GM06990 (cell line): ENCODE data around the gene CMYA5.
"Not testable (repeated sequence)": the region's sequence is repeated elsewhere in the genome, so short reads cannot be mapped to it uniquely, and the experiment has no call there.

ENCODE experiments used
- DNase-seq: peaks from one replicate; pipeline ENCODE4 v3.0.0-alpha.2; 2011; ENCODE audit not compliant: insufficient read length; ENCODE audit errors: extremely low read depth
- H3K27me3 ChIP-seq: replicated peaks from 2 replicates; pipeline ENCODE4 v1.6.0; 2011; ENCODE audit warnings: low read length; ENCODE audit not compliant: control insufficient read depth, insufficient read depth
- H3K36me3 ChIP-seq: 2 replicates; pipeline ENCODE4 v1.5.1; 2011; ENCODE audit warnings: low read length; ENCODE audit not compliant: control insufficient read depth, insufficient read depth
- H3K4me3 ChIP-seq: replicated peaks from 2 replicates; pipeline ENCODE4 v1.5.1; 2011; ENCODE audit warnings: low read depth, mild to moderate bottlenecking, control low read depth, low read length
- TF ChIP-seq, protein P1 (sequence below): IDR thresholded peaks from 2 replicates; pipeline ENCODE4 v1.5.1; 2011; ENCODE audit warnings: low read length, control low read depth, mild to moderate bottlenecking, inconsistent platforms; ENCODE audit not compliant: insufficient read depth, poor library complexity, severe bottlenecking

The CMYA5 gene

DNA sequence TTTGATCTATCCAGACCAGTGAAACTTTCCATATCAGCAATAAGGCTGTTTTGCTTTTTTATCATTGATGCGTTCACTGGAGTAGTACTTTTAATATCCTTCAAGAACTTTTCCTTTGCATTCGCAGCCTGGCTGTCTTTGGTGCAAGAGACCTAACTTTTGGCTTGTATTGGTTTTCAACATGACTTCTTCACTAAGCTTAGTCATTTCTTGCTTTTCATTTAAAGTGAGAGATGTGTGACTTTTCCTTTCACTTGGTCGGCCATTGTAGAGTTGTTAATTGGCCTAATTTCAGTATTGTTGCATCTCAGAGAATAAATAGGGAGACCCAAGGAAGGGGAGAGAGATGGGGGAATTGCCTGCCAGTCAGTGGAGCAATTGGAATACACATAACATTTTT is 26.4 kb upstream of the CMYA5 start:
- Histone ChIP-seq H3K36me3 (no peaks in the 10 kb centered on the region), H3K27me3 (no peaks in the 10 kb centered on the region), H3K4me3 (no peak overlapping the region)
- TF ChIP-seq, protein P1, sequence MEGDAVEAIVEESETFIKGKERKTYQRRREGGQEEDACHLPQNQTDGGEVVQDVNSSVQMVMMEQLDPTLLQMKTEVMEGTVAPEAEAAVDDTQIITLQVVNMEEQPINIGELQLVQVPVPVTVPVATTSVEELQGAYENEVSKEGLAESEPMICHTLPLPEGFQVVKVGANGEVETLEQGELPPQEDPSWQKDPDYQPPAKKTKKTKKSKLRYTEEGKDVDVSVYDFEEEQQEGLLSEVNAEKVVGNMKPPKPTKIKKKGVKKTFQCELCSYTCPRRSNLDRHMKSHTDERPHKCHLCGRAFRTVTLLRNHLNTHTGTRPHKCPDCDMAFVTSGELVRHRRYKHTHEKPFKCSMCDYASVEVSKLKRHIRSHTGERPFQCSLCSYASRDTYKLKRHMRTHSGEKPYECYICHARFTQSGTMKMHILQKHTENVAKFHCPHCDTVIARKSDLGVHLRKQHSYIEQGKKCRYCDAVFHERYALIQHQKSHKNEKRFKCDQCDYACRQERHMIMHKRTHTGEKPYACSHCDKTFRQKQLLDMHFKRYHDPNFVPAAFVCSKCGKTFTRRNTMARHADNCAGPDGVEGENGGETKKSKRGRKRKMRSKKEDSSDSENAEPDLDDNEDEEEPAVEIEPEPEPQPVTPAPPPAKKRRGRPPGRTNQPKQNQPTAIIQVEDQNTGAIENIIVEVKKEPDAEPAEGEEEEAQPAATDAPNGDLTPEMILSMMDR: no peak
- DNase-seq: no peak

DNA sequence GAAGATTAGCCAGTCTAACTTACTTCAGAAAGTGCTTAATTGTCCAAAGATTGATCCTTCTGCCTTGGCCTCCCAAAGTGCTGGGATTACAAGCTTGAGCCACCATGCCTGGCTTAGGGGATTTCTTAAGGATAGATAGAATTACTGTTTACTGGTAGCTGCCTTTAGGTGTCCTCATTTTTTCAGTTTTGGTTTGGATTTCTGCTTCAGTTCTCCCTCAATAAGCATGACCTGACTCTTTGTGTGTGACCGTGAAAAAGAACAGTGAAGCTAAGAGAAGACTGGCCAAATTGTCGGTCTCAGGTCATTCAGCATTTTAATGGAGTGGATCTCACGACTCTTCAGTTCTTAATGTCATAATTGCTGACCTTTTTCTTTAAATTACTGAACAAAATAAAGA is 22.9 kb upstream of the CMYA5 start:
- Histone ChIP-seq H3K4me3 (no peak overlapping the region), H3K27me3 (no peaks in the 10 kb centered on the region), H3K36me3 (no peaks in the 10 kb centered on the region; the same call in 1 of the 2 replicates)
- DNase-seq: no peak
- TF ChIP-seq, protein P1: no peak

DNA sequence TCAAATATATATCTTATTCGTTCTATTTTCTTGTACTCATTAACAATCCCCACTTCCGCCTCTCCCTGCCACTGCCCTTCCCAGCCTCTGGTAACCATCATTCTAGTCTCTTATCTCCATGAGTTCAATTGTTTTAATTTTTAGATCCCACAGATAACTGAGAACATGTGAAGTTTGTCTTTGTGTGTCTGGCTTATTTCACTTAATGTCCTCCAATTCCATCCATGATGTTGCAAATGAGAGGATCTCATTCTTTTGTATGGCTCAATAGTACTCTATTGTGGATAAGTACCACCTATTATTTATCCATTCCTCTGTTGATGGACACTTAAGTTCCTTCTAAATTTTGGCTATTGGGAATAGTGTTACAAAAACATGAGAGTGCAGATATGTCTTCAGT is 17.2 kb upstream of the CMYA5 start:
- DNase-seq: no peak
- Histone ChIP-seq H3K4me3 (no peak overlapping the region), H3K36me3 (no peaks in the 10 kb centered on the region; the same call in 1 of the 2 replicates), H3K27me3 (no peaks in the 10 kb centered on the region)
- TF ChIP-seq, protein P1: no peak

DNA sequence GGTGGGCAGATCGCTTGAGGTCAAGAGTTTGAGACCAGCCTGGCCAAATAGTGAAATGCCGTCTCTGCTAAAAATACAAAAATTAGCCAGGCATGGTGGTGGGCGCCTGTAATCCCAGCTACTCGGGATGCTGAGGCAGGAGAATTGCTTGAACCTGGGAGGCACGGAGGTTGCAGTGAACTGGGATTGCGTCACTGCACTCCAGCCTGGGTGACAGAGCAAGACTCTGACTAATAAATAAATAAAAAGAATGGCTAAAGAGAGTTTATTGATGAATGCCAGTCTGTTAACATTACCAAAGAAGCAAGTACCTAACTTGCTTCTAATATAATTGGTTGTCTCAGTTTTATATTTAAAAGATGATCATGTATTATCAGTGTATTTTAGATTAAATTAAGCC is 13.3 kb upstream of the CMYA5 start:
- not testable (repeated sequence) for H3K27me3 ChIP-seq, DNase-seq, H3K4me3 ChIP-seq, H3K36me3 ChIP-seq

DNA sequence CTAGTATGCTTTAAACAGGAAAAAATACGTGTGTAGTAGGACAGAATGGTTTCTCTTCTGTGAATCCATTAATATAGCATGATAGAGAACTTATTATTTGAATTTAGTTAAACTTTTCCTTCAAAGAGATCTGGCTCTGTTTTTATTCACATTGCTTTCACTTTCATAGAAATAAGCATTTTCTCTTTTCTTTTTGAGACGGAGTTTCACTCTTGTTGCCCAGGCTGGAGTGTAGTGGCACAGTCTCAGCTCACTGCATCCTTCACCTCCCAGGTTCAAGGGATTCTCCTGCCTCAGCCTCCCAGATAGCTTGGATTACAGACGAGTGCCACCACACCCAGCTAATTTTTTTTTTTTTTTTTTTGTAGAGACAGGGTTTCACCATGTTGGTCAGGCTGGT is 7.5 kb upstream of the CMYA5 start:
- not testable (repeated sequence) for H3K4me3 ChIP-seq, H3K27me3 ChIP-seq, H3K36me3 ChIP-seq, DNase-seq

DNA sequence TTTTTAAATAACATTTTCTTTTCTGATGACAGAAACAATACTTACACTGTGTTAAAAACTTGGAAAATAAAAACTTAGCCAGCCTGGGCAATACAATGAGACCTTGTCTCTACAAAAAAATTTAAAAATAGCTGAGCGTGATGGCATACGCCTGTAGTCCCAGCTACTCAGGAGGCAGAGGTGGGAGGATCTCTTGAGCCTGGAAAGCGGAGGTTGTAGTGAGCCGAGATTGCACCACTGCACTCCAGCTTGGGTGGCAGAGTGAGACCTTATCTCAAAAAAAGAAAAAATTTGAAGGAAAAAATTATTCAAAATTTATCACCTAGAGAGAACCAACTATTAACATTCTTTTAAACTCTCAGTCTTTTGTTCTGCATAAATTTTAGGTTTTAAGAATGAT is 4.9 kb upstream of the CMYA5 start:
- no peak for DNase-seq
- TF ChIP-seq, protein P1: no peak
- H3K4me3 ChIP-seq: no peak overlapping the region
- no peaks in the 10 kb centered on the region for H3K27me3 ChIP-seq
- H3K36me3 ChIP-seq: peaks cover 4% of the 10 kb centered on the region

DNA sequence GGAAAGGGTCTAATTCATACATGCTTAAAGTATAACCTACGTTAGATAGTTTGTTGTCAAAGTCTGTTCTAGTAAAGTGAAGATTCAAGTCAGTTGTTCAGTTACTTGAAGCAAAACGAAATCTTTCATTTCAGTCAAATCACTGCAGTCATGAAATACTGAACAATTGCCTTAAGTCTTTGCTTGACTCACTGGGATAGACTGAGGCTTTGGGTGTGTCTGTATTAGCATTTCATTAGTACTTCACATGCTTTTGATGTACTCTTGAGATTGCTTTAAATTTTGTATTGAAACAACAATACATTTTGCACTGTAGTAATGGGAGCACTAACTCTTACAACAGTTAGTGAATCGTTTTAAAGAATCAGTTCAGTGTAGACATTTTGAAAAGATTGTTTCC is 4.0 kb upstream of the CMYA5 start:
- DNase-seq: no peak
- H3K36me3 ChIP-seq: peaks cover 4% of the 10 kb centered on the region
- H3K4me3 ChIP-seq: no peak overlapping the region
- TF ChIP-seq, protein P1: no peak
- H3K27me3 ChIP-seq: no peaks in the 10 kb centered on the region
